Ureter (tissue), 1 donor: ENCODE results near the gene TECTA. TPM values are rescaled to one million over a fixed set of nuclear protein-coding genes. Genes with fewer than 3 reads are reported as not detected.
"Not testable (repeated sequence)": the region's sequence is repeated elsewhere in the genome, so short reads cannot be mapped to it uniquely, and the experiment has no call there.

Source experiments
- DNase-seq: peaks from one replicate; pipeline ENCODE4 v3.0.0-alpha.2; 2020; ENCODE audit warnings: low spot score
- total RNA-seq: library from RNA; stranded (reverse); gene quantifications from one replicate; pipeline ENCODE4 v1.2.4, GENCODE V29; 2023
- donor health status: DM: yes; HTN: yes; CAD: no.

Gene TECTA
- total RNA-seq, 1 donor from 2014 or later: 0.83 TPM

DNA sequence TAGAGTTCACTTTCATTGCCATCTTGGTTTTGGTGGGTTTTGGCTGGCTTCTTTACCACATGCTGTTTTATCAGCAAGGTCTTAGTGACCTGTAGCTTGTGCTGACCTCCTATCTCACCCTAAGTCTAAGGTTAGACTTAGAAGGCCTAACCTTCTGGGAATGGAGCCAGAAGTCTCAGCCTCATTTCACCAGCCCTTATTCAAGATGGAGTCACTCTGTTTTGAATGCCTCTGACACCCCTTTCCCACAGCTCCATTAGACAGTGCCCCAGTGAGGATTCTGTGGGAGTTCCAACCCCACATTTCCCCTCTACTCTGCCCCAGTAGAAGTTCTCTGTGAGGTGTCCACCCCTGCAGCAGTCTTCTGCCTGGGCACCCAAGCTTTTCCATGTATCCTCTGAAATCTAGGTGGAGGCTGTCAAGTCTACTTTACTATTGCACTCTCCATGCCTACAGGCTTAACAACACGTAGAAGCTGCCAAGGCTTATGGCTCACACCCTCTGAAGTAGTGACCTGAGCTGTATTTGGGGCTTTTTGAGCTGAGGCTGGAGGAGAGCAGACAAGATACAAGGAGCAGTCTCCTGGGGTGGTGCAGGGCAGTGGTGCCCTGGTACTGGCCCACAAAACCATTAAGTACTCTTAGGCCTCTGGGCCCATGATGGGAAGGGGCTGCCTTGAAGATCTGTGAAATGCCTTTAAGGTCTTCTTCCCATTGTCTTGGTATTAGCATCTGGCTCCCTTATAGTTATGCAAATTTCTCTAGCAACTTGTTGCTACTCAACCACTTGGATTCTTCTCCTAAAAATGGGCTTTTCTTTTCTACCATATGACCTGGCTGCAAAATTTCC is 125.6 kb downstream of the TECTA start:
- no peak for DNase-seq

DNA sequence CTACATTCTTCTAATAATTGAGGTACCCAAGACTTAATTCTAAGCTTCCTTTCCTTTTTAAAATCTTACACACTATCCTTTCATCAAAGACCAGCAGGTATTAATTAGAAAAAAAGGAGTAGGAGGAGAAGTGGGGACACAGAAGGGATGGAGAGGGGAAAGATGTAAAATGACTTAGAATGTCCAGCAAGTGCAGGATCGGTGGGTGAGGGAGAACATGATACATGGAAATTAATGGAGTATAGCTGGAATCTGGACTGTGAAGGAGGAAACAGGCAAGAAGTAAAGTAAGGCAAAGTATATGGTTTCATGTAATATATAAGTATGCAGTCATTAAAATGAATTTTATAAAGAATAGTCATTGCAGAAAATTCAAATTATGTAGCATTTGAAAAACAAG is 127.8 kb downstream of the TECTA start:
- no peak for DNase-seq

DNA sequence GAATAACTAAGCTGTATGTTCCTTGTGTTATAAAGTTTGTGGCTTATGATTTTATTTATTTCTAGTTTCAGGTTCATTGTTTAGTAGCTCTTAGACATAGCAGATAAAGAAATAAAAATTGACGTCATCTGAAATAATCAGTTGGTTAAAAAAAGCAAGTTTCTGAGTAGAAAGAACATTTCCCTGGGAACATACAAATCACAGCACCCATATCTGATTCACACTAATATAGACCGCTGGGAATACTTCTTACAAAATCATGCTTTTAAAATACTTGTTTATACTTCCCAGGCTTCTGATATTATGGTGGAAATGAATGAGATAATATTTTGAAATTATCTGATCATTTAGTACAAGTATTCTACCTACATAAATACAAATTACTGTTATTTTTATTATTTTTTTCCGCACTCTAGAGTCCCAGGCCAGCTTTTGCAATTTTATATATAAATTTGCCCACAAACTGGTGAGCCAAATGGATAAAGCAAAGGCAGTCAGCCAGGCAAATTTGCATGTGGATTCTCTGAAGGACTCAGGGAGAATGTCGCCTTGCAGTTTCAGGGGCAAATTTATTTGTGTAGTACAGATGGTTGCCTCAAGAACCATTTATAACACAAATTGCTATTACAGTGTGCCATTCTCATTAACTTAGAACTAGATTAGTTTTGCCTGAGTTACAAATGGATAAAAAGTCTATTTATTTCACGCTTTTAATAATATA is 128.6 kb downstream of the TECTA start:
- DNase-seq: no peak

DNA sequence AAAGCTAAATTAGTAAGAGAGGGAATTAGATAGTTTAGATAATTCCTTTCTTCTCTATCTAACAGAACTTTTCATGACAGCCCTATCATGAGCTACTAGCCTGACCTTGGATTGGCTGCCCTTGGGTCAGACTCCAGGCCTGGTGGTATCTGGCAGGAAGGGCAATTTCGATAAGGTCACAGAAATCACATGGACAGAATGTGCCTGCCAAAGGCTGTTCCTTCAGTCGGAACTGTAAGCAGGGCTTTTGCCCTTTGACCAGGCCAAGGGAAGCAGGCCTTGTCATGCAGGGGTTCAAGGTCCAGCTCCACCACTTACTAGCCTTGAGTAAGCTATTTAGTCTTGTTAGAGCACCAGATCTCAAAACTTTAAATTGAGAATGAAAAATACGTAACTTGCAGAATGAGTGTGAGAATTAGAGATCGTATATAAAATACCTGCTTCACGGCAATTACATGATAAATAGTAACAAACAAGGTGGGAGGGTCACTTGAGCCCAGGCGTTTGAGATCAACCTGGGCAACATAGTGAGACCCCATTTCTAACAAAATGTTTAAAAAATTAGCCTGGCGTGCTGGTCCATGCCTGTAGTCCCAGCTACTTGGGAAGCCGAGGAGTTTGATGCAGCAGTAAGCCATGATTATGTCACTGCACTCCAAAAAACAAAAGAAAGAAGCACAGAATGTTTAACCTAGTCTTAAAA is 130.7 kb downstream of the TECTA start:
- no peak for DNase-seq

DNA sequence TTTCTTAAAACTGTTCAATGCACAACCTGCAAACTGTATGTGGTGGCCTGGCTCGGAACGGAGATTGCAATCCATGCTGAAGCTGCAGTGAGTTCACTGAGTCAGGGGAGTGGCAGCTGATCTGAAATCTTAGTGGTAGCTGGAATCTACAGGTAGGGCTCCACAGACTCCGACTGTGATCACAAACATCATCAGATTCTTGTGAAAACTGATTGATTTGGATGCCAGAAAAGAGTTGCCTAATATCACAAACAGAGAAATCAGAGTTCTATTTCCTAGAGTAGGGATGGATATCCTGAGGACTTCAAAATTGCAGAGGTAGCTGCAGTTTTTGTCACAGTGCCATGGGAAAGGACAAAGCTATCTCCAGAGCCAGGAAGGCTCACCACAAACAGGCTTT is 134.0 kb downstream of the TECTA start:
- no peak for DNase-seq

DNA sequence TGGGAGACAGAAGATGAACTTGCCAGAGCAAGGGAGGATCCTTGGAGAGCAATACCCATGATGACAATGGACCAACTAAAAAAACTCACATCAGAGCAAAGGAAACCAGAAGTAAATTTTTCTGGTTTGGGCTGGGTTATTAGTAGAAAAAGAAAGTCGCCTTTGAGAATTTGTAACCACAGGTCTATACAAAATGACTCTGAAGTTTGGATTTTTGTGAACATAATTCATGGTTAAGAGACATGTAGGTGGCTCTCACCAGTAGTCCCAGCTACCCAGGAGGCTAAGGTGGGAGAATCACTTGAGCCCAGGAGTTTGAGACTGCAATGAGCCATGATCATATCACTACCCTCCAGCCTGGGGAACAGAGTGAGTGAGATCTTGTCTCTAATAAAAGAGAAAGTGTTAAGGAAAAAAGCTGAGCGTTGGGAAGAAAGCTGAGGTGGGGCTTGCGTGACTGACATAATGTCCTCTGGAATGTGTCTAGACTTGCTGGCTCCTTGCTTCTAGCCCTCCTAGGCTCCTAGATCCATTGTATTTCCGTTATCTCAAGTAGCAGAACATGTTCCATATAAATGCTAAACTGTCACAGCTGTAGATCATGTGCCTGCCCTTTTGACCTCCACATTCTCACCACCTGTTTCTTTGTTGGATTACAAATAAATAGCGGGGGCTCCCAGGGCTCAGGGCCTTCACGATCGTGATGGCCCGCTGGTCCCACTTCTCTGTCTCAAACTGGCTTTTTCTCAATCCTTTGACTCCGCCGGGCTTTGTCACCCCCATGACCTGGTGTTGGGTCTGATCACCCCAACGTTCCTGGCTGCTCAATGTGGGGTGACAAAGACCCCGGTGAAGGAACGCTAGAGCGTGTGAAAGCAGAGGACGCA is 135.3 kb downstream of the TECTA start:
- DNase-seq: no peak

DNA sequence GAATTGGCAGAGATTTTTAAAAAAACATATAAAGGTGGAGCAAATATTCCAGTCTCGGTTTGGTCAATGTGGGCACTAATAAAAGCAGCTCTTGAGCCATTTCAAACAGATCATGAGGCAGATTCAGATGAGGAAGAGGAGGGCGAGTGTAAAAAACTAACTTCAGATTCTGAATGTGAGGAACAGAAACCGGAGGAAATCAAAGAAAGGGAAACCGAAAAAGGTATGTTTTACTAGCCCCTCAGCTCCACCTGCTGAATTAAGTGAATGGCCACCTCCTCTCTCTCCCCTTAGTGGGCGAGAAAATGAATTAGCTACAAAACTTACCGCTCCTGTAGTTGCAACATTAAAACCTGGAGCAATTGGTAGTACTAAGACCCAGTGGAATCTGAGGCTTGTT is 136.2 kb downstream of the TECTA start:
- not testable (repeated sequence) for DNase-seq

DNA sequence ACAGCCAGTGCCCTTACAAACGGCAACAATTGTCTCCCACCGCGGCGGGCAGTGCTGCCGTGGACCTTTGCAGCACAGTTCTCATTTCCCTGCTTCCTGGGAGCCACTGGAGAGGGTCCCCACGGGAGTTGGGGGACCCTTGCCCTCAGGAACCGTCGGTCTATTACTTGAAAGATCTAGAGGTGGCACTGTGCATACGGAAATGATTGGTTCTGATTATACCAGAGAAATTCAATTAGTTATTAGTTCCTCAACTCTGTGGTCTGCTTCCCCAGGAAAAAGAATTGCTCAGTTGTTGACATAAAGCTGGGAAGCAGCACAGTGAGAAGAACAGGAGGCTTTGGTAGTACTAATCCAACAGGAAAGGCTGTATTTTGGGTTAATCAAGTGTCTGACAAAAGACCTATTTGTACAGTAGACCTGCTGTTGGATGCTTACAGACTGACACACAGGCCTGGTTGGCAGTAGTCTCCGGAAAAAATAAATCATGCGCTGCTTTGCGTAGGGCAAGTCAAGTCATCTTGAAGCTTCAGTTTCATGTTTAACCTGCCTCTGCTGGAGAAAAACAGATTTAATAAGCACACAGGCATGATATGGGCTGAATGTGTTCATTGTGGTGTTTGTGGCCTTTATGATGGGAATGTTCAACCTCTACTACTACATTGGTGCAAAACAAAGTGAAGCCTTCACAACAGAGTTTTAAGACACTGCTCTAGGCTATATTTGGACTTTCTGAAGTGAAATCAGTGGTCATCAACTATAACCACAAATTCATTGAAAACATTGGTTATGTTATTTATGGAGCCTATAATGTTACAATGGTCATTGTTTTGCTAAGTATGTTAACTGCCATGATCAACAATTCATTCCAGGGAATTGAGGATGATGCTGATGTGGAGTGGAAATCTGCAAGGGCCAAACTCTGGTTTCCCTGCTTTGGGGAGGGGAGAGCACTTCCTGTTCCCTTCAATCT is 136.9 kb downstream of the TECTA start:
- peak; percentile 63 for DNase-seq

DNA sequence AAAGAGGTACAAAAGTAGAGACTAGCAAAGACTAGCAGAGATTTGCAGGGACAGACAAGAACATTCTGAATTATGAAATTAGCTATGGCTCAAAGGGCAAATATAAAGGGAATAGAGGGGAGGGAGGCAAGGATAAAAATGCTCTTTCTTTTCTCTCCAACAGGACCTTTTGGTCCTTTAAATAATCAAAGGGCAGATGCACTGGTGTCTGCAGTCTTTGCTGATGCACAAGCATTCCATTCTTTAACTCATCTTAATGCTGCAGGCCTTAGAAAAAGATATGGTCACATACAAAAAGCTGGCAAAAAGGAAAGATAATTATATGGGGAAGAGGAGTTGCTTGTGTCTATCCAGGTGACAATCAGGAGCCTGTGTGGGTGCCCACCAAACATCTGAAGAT is 137.9 kb downstream of the TECTA start:
- DNase-seq: no peak

DNA sequence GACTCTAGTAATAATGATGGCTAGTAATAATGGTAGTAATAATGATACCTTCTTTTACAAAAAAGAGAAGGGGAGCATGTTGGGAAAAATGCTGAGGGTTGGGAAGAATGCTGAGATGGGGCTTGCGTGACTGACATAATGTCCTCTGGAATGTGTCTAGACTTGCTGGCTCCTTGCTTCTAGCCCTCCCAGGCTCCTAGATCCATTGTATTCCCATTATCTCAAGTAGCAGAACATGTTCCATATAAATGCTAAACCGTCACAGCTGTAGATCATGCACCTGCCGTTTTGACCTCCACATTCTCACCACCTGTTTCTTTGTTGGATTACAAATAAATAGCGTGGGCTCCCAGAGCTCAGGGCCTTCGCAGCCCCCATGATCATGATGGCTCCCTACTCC is 139.0 kb downstream of the TECTA start:
- not testable (repeated sequence) for DNase-seq

DNA sequence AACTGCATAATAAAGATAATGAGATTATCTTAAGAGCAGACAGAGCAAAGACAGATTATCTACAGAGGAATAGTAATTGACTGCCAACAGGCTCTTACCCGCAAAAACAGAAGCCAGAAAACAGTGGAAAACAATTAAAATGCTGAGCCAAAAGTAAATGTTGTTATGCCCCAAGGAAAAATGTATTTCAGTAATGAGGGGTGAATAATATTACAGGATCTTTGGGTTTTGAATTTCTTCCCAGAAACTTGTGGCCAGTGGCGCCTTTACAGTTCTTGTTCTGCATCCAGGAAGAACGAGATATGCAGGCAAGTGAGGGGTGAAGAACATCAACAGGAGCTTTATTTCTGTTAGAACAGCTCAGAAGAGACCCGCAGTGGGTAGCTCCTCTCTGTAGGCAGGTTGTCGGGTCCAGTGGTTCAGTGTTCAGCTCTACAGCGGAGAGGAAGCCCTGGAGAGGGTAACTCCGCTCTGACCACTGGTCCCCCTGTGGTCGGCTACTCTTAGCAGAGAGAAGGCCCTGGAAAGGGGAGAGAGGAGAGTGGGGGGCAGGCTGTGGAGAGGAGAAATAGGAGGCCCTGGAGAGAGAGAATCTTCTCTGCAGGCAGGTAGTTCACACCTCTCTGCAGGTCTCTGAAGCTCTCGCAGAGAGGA is 139.7 kb downstream of the TECTA start:
- DNase-seq: no peak

Other genes with a start within 250 kb of the TECTA start
- 31.0 TPM for gene TBCEL, start 77.1 kb upstream of the TECTA start, total RNA-seq
- 68.2 TPM for gene SC5D, start 191.5 kb downstream of the TECTA start, total RNA-seq